Adrenal gland (tissue), 5 donors: Measurements from ENCODE around the gene SLC36A3.

Experiments
- POLR2A ChIP-seq, 2 donors: fragments of 450-650 bp; IDR thresholded peaks; one replicate each; pipeline ENCODE4 v1.6.1; 2017; ENCODE audit warnings: antibody characterized with exemption in 2 of 2, mild to moderate bottlenecking in 2 of 2, moderate library complexity in 1 of 2
- TF ChIP-seq, protein P1 (sequence below), 6 experiments: fragments of 450-650 bp in 4 of 6; fragments of 200-600 bp in 2 of 6; sonication (generic) in 1 of 6; IDR thresholded peaks; 1 replicate in 5 of 6; 2 replicates in 1 of 6; pipeline versions ENCODE4 v1.5.1 to v1.8.0; 2016 to 2021; ENCODE audit warnings: antibody characterized with exemption in 6 of 6, mild to moderate bottlenecking in 2 of 6, moderate library complexity in 1 of 6
- donor health status: DM: no; HTN: no; CAD: no.

GRCh38 chr5:151275803-151276202, 27.8 kb downstream of the SLC36A3 start:
- TF ChIP-seq, protein P1, sequence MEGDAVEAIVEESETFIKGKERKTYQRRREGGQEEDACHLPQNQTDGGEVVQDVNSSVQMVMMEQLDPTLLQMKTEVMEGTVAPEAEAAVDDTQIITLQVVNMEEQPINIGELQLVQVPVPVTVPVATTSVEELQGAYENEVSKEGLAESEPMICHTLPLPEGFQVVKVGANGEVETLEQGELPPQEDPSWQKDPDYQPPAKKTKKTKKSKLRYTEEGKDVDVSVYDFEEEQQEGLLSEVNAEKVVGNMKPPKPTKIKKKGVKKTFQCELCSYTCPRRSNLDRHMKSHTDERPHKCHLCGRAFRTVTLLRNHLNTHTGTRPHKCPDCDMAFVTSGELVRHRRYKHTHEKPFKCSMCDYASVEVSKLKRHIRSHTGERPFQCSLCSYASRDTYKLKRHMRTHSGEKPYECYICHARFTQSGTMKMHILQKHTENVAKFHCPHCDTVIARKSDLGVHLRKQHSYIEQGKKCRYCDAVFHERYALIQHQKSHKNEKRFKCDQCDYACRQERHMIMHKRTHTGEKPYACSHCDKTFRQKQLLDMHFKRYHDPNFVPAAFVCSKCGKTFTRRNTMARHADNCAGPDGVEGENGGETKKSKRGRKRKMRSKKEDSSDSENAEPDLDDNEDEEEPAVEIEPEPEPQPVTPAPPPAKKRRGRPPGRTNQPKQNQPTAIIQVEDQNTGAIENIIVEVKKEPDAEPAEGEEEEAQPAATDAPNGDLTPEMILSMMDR (IDR thresholded peaks at IDR 0.05), result no peak
- no peak for TF ChIP-seq POLR2A (IDR thresholded peaks at IDR 0.05)
